B cell (primary cell): Measurements from ENCODE around the gene CACNA1G. TPM values are rescaled to one million over a fixed set of nuclear protein-coding genes. Genes with fewer than 3 reads are reported as not detected.

Experiments used
- ATAC-seq: fragments of 200-7000 bp; cut with Tn5 transposase; one replicate; pipeline ENCODE4 v1.10.0; 2021; ENCODE audit warnings: low read depth, mild to moderate bottlenecking, moderate number of reproducible peaks, moderate library complexity
- CTCF ChIA-PET: fragments of 350-600 bp; sonication (Branson Sonifier 250); formaldehyde crosslinking; loops from one replicate; lab custom pipeline; 2021; ENCODE audit warnings: antibody characterized with exemption, inconsistent platforms; lab: Charles Lee
- POLR2A ChIA-PET: fragments of 350-600 bp; sonication (Branson Sonifier 250); formaldehyde crosslinking; loops from one replicate; lab custom pipeline; 2021; ENCODE audit warnings: antibody characterized with exemption; lab: Charles Lee
- DNase-seq: peaks from one replicate; pipeline ENCODE4 v3.0.0; 2013
- H2AFZ ChIP-seq: 2 replicates; pipeline ENCODE4 v1.6.1; 2012; ENCODE audit warnings: mild to moderate bottlenecking, low read depth, low read length; ENCODE audit not compliant: insufficient read depth, poor library complexity, severe bottlenecking
- H3K27ac ChIP-seq, 2 donors: 1 replicate in 1 of 2; 2 replicates in 1 of 2; pipeline ENCODE4 v1.5.1; 2012 to 2013; ENCODE audit warnings: low read length in 2 of 2, mild to moderate bottlenecking in 2 of 2, moderate library complexity in 1 of 2
- H3K27me3 ChIP-seq, 4 experiments: fragments of 200-600 bp in 1 of 4; sonication (generic) in 1 of 4; replicated peaks in 1 of 4; 1 replicate in 2 of 4; 2 replicates in 2 of 4; pipeline versions ENCODE4 v1.6.1 to v1.7.0; 2013 to 2016; ENCODE audit warnings: low read length in 3 of 4, mild to moderate bottlenecking in 2 of 4, mixed read lengths in 1 of 4, moderate library complexity in 1 of 4; ENCODE audit not compliant: insufficient read depth in 4 of 4, control insufficient read depth in 3 of 4; ENCODE audit errors: control extremely low read depth in 1 of 4
- H3K36me3 ChIP-seq, 2 experiments: replicated peaks in 1 of 2; 1 replicate in 1 of 2; 2 replicates in 1 of 2; pipeline versions ENCODE4 v1.6.1 to v1.7.1; 2013; ENCODE audit warnings: low read length in 1 of 2; ENCODE audit not compliant: insufficient read depth in 2 of 2, control insufficient read depth in 1 of 2; ENCODE audit errors: control extremely low read depth in 1 of 2, extremely low read depth in 1 of 2
- H3K4me1 ChIP-seq, 2 donors: fragments of 200-600 bp in 1 of 2; sonication (generic) in 1 of 2; 1 replicate in 1 of 2; 2 replicates in 1 of 2; pipeline versions ENCODE4 v1.5.1 to v1.6.1; 2013 to 2017; ENCODE audit warnings: low read length in 2 of 2; ENCODE audit not compliant: control insufficient read depth in 2 of 2, insufficient read depth in 2 of 2
- H3K4me2 ChIP-seq: replicated peaks from 2 replicates; pipeline ENCODE3; 2012; ENCODE audit warnings: mild to moderate bottlenecking, low read depth, low read length; ENCODE audit not compliant: poor library complexity, severe bottlenecking
- H3K4me3 ChIP-seq, 5 experiments: fragments of 200-600 bp in 1 of 5; sonication (generic) in 1 of 5; 1 replicate in 3 of 5; 2 replicates in 2 of 5; pipeline versions ENCODE4 v1.5.1 to v1.7.0; 2011 to 2016; ENCODE audit warnings: low read length in 4 of 5, mild to moderate bottlenecking in 4 of 5, low read depth in 2 of 5, control low read depth in 1 of 5, moderate library complexity in 1 of 5; ENCODE audit not compliant: insufficient read depth in 1 of 5; ENCODE audit errors: control extremely low read depth in 1 of 5, extremely low read depth in 1 of 5
- H3K79me2 ChIP-seq: fragments of 200-600 bp; sonication (generic); one replicate; pipeline ENCODE4 v1.6.0; 2016; ENCODE audit warnings: low read length; ENCODE audit not compliant: control insufficient read depth, insufficient read depth
- H3K9ac ChIP-seq: fragments of 200-600 bp; sonication (generic); 2 replicates; pipeline ENCODE4 v1.6.1; 2017; ENCODE audit warnings: mild to moderate bottlenecking, low read length, moderate library complexity
- H3K9me3 ChIP-seq, 3 donors: one replicate each; pipeline versions ENCODE4 v1.6.1 to v1.7.1; 2013; ENCODE audit warnings: low read length in 2 of 3; ENCODE audit not compliant: control insufficient read depth in 2 of 3, insufficient read depth in 1 of 3; ENCODE audit errors: control extremely low read depth in 1 of 3
- H4K20me1 ChIP-seq: 2 replicates; pipeline ENCODE4 v1.6.0; 2012; ENCODE audit warnings: mild to moderate bottlenecking, low read length; ENCODE audit not compliant: insufficient read depth, control insufficient read depth, poor library complexity, severe bottlenecking
- H3K27ac Mint-ChIP-seq: one replicate; pipeline ENCODE4 v1.8.0; 2021; ENCODE audit warnings: mixed read lengths
- H3K27me3 Mint-ChIP-seq: one replicate; pipeline ENCODE4 v1.8.0; 2021; ENCODE audit warnings: mixed read lengths
- H3K4me1 Mint-ChIP-seq: one replicate; pipeline ENCODE4 v1.8.0; 2021; ENCODE audit warnings: mixed read lengths
- H3K4me3 Mint-ChIP-seq: one replicate; pipeline ENCODE4 v1.8.0; 2021; ENCODE audit warnings: mixed read lengths
- H3K9me3 Mint-ChIP-seq: one replicate; pipeline ENCODE4 v1.8.0; 2022; ENCODE audit warnings: mixed read lengths; ENCODE audit not compliant: insufficient read depth
- EZH2 ChIP-seq: IDR thresholded peaks from 2 replicates; pipeline ENCODE4 v1.6.1; 2012; ENCODE audit warnings: borderline replicate concordance, low read depth, mild to moderate bottlenecking, moderate library complexity, low read length; ENCODE audit not compliant: insufficient read depth, poor library complexity, severe bottlenecking
- WGBS: methylation state at CpG from one replicate; pipeline ENCODE4 v1.1.5; 2013; ENCODE audit warnings: missing lambda C conversion rate; ENCODE audit not compliant: insufficient coverage; 5-methylcytosine and 5-hydroxymethylcytosine counted together
- intact Hi-C: fragments of 100-400 bp; cut with micrococcal nuclease; formaldehyde crosslinking; loops from one replicate; pipeline ENCODE4 v1.10.0; 2022
- polyA plus RNA-seq: library from polyadenylated mRNA; depleted of rRNA; stranded (reverse); fragments of >200 nt; gene quantifications from 2 replicates; pipeline ENCODE4 v1.2.3, GENCODE V29; 2012
- total RNA-seq, 2 donors: library from RNA; stranded (reverse); fragments of 120-200 nt in 1 of 2; gene quantifications; 1 replicate in 1 of 2; 2 replicates in 1 of 2; pipeline versions ENCODE4 v1.2.3 to v1.2.4, GENCODE V29; 2013 to 2022
- TF ChIP-seq, protein P1 (sequence below): fragments of 200-600 bp; IDR thresholded peaks from one replicate; pipeline ENCODE4 v1.8.0; 2022; ENCODE audit warnings: antibody characterized with exemption, mild to moderate bottlenecking

Gene CACNA1G
- total and polyA plus RNA-seq, 2 donors (not counting 1 experiment from before 2014, with no cell fraction given), result 0.12 TPM; not detected in 1

DNA sequence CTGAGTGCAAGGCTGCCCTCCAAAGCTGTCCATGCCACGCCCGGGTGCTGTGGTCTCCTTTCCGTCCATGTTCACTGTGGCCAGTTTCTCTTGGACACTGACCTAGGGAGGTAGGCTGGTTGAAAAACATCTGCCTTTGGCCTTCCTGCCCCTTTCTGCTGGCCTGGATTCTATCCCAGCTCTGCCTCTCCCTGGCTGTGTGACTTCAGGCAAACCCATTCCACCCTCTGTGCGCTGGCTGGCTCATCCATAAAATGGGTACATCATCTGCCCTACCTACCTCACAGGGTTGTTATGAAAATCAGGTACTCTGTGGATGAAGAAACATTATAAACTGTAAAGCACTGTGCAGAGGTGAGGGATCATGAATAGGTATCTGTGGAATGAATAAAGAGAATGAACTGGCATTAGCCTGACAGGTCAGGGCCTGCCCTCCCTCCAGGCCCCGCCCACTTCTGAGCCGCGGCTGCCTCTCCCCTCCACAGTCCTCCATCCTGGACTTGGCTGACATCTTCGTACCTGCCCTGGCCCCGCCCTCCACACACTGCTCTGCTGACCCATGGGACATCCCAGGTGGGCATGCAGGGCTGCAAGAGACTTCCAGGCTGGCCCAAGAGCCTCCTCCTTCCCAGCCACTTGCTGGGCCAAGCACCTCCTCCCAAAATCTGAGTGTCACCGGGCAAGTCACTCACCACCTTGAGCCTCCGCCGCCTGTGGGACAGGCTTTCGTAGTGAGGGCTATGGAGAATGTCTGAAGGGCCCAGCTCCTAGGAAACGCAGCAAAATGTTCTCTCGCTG lies 20.6 kb upstream of the CACNA1G start:
- Mint-ChIP-seq H3K27me3 (peaks cover 24% of the 10 kb centered on the region), H3K4me1 (peaks cover 11% of the 10 kb centered on the region), H3K27ac (no peak overlapping the region), H3K4me3 (peak overlapping the region; percentile 29), H3K9me3 (no peaks in the 10 kb centered on the region)
- no peak overlapping the region for H3K9ac ChIP-seq
- intact Hi-C loops, result loop anchor here (5.0 kb wide), 1 partner anchor 167 kb away; the partner anchor contains the start of gene ANKRD40
- H2AFZ ChIP-seq, result no peak overlapping the region
- no peaks in the 10 kb centered on the region for H3K79me2 ChIP-seq
- H3K4me1 ChIP-seq, result peaks cover 10 to 15% of the 10 kb centered on the region in 2 donors
- DNase-seq (no peak), ATAC-seq (no peak)
- TF ChIP-seq EZH2, result no peak
- TF ChIP-seq, protein P1, sequence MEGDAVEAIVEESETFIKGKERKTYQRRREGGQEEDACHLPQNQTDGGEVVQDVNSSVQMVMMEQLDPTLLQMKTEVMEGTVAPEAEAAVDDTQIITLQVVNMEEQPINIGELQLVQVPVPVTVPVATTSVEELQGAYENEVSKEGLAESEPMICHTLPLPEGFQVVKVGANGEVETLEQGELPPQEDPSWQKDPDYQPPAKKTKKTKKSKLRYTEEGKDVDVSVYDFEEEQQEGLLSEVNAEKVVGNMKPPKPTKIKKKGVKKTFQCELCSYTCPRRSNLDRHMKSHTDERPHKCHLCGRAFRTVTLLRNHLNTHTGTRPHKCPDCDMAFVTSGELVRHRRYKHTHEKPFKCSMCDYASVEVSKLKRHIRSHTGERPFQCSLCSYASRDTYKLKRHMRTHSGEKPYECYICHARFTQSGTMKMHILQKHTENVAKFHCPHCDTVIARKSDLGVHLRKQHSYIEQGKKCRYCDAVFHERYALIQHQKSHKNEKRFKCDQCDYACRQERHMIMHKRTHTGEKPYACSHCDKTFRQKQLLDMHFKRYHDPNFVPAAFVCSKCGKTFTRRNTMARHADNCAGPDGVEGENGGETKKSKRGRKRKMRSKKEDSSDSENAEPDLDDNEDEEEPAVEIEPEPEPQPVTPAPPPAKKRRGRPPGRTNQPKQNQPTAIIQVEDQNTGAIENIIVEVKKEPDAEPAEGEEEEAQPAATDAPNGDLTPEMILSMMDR, result no peak
- H3K4me3 ChIP-seq, result no peak overlapping the region
- ChIA-PET CTCF (interaction anchor here (0.7 kb wide), 2 partner anchors 98 to 461 kb away, joined by 3 read pairs; no protein-coding TSS in a partner anchor), POLR2A (no interaction called here)
- no peak overlapping the region for H3K27ac ChIP-seq
- 80% methylated on average over 14 of the region's 15 CpGs for WGBS
- H3K36me3 ChIP-seq, result no peaks in the 10 kb centered on the region
- no peaks in the 10 kb centered on the region for H4K20me1 ChIP-seq
- no peak overlapping the region for H3K4me2 ChIP-seq
- H3K9me3 ChIP-seq, result no peaks in the 10 kb centered on the region
- peaks cover 0 to 15% (median 7%) of the 10 kb centered on the region in 4 experiments for H3K27me3 ChIP-seq
